ENCODE measurements around the gene AKR1D1.

AKR1D1 gene

DNA sequence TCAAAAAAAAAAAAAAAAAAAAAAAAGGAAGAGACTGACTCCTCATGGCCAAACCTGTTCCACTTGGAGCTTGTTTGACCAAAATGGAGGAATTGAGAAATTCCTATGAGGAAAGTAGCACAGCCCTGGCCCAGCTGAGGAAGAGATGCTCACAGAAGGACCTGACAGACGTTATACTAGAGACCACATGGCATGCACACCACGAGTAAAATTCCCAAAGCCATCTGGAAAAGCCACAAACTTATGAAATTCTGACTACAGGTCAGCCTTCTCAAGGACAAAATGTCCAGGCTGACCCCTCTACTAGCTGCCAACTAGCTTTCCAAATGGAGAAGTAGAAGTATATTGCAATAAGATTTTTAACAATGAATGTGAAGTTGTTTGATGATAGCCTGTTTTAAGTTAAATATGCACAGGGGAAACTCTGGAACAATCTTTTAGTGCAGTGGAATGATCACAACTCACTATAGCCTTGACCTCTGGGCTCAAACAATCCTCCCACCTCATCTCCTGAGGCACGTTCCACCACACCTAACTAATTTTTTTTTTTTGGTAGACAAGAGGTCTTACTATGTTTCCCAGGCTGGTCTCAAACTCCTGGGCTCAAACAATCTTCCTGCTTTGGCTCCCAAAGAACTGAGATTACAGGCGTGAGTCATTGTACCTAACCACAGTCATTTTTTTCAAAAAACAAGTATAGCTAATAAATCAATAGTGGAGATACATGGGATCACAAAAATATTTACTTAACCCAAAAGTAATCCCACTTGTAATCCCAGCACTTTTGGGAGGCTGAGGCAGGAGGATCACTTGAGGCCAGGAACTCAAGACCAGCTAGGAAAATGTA is 75.7 kb downstream of the AKR1D1 start:
- TF ChIP-seq EZH2 (optimal IDR thresholded peaks at IDR 0.05; ENCODE audit: low read depth, low read length) (no peak), EZH2phosphoT487 (IDR thresholded peaks at IDR 0.05; ENCODE audit: low read length) (no peak)
- TF ChIP-seq, protein P1, sequence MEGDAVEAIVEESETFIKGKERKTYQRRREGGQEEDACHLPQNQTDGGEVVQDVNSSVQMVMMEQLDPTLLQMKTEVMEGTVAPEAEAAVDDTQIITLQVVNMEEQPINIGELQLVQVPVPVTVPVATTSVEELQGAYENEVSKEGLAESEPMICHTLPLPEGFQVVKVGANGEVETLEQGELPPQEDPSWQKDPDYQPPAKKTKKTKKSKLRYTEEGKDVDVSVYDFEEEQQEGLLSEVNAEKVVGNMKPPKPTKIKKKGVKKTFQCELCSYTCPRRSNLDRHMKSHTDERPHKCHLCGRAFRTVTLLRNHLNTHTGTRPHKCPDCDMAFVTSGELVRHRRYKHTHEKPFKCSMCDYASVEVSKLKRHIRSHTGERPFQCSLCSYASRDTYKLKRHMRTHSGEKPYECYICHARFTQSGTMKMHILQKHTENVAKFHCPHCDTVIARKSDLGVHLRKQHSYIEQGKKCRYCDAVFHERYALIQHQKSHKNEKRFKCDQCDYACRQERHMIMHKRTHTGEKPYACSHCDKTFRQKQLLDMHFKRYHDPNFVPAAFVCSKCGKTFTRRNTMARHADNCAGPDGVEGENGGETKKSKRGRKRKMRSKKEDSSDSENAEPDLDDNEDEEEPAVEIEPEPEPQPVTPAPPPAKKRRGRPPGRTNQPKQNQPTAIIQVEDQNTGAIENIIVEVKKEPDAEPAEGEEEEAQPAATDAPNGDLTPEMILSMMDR (IDR thresholded peaks at IDR 0.05; ENCODE audit: low read length), result no peak
- H3K4me3 ChIP-seq (ENCODE audit: low read length), result no peak overlapping the region
- no peaks in the 10 kb centered on the region for H3K4me1 ChIP-seq (ENCODE audit: low read length)
- no peaks in the 10 kb centered on the region for H3K27me3 ChIP-seq (replicated peaks; ENCODE audit: insufficient read depth, low read length)
- H2AFZ ChIP-seq (ENCODE audit: low read length), result no peak overlapping the region
- H3K79me2 ChIP-seq (ENCODE audit: low read length), result no peaks in the 10 kb centered on the region
- DNase-seq, result no peak
- no peaks in the 10 kb centered on the region for H4K20me1 ChIP-seq (ENCODE audit: insufficient read depth, low read length)
- no peak overlapping the region for H3K27ac ChIP-seq (ENCODE audit: low read length)
- no peak overlapping the region for H3K9ac ChIP-seq (ENCODE audit: low read length)
- no peaks in the 10 kb centered on the region for H3K9me2 ChIP-seq (replicated peaks; ENCODE audit: insufficient read depth, low read length)
- H3K9me3 ChIP-seq (replicated peaks; ENCODE audit: insufficient read depth, low read length), result no peaks in the 10 kb centered on the region
- no peak overlapping the region for H3K4me2 ChIP-seq (ENCODE audit: low read depth, low read length)
- no peaks in the 10 kb centered on the region for H3F3A ChIP-seq (ENCODE audit: insufficient read depth, low read length)
- no peaks in the 10 kb centered on the region for H3K36me3 ChIP-seq (replicated peaks; ENCODE audit: insufficient read depth, low read length)

GRCh38 chr7:138154661-138155060 is 78.4 kb downstream of the AKR1D1 start:
- no peaks in the 10 kb centered on the region for H3K9me2 ChIP-seq (replicated peaks; ENCODE audit: insufficient read depth, low read length)
- no peaks in the 10 kb centered on the region for H3K27me3 ChIP-seq (replicated peaks; ENCODE audit: insufficient read depth, low read length)
- no peaks in the 10 kb centered on the region for H3K36me3 ChIP-seq (replicated peaks; ENCODE audit: insufficient read depth, low read length)
- no peak overlapping the region for H3K4me3 ChIP-seq (ENCODE audit: low read length)
- H3F3A ChIP-seq (ENCODE audit: insufficient read depth, low read length), result no peaks in the 10 kb centered on the region
- H3K27ac ChIP-seq (ENCODE audit: low read length), result no peak overlapping the region
- TF ChIP-seq, protein P1 (IDR thresholded peaks at IDR 0.05; ENCODE audit: low read length), result no peak
- no peak for TF ChIP-seq EZH2phosphoT487 (IDR thresholded peaks at IDR 0.05; ENCODE audit: low read length)
- TF ChIP-seq EZH2 (optimal IDR thresholded peaks at IDR 0.05; ENCODE audit: low read depth, low read length), result no peak
- H3K9me3 ChIP-seq (replicated peaks; ENCODE audit: insufficient read depth, low read length), result no peaks in the 10 kb centered on the region
- H2AFZ ChIP-seq (ENCODE audit: low read length), result no peak overlapping the region
- no peak for DNase-seq
- no peak overlapping the region for H3K4me2 ChIP-seq (ENCODE audit: low read depth, low read length)
- no peaks in the 10 kb centered on the region for H3K79me2 ChIP-seq (ENCODE audit: low read length)
- H3K9ac ChIP-seq (ENCODE audit: low read length), result no peak overlapping the region
- H4K20me1 ChIP-seq (ENCODE audit: insufficient read depth, low read length), result no peaks in the 10 kb centered on the region
- no peaks in the 10 kb centered on the region for H3K4me1 ChIP-seq (ENCODE audit: low read length)

DNA sequence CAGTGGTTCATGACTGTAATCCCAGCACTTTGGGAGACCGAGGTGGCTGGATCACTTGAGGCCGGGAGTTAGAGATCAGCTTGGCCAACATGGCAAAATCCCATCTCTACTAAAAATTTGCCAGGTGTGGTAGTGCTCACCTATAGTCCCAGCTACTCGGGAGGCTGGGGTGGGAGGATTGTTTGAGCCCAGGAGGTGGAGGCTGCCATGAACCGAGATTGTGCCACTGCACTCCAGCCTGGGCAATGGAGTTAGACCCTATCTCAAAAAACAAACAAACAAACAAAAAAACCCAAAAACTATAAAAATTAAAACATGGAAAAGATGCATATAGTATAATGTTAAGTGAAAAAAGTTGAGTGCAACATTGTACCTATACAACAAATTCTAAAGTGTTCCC is 81.4 kb downstream of the AKR1D1 start:
- Histone ChIP-seq H3K27ac (ENCODE audit: low read length) (no peak overlapping the region), H2AFZ (ENCODE audit: low read length) (no peak overlapping the region), H3K79me2 (ENCODE audit: low read length) (no peaks in the 10 kb centered on the region), H3K36me3 (replicated peaks; ENCODE audit: insufficient read depth, low read length) (no peaks in the 10 kb centered on the region), H3K9me2 (replicated peaks; ENCODE audit: insufficient read depth, low read length) (no peaks in the 10 kb centered on the region), H3K4me3 (ENCODE audit: low read length) (no peak overlapping the region), H3F3A (ENCODE audit: insufficient read depth, low read length) (no peaks in the 10 kb centered on the region), H4K20me1 (ENCODE audit: insufficient read depth, low read length) (no peaks in the 10 kb centered on the region), H3K27me3 (replicated peaks; ENCODE audit: insufficient read depth, low read length) (peaks cover 9% of the 10 kb centered on the region; the same call in 1 of the 2 replicates), H3K4me1 (ENCODE audit: low read length) (no peaks in the 10 kb centered on the region), H3K9ac (ENCODE audit: low read length) (no peak overlapping the region), H3K4me2 (ENCODE audit: low read depth, low read length) (no peak overlapping the region), H3K9me3 (replicated peaks; ENCODE audit: insufficient read depth, low read length) (no peaks in the 10 kb centered on the region)
- DNase-seq, result no peak
- TF ChIP-seq, protein P1 (IDR thresholded peaks at IDR 0.05; ENCODE audit: low read length), result no peak
- TF ChIP-seq EZH2phosphoT487 (IDR thresholded peaks at IDR 0.05; ENCODE audit: low read length) (no peak), EZH2 (optimal IDR thresholded peaks at IDR 0.05; ENCODE audit: low read depth, low read length) (no peak)
